Measurements from ENCODE around the gene FLT1.

DNA sequence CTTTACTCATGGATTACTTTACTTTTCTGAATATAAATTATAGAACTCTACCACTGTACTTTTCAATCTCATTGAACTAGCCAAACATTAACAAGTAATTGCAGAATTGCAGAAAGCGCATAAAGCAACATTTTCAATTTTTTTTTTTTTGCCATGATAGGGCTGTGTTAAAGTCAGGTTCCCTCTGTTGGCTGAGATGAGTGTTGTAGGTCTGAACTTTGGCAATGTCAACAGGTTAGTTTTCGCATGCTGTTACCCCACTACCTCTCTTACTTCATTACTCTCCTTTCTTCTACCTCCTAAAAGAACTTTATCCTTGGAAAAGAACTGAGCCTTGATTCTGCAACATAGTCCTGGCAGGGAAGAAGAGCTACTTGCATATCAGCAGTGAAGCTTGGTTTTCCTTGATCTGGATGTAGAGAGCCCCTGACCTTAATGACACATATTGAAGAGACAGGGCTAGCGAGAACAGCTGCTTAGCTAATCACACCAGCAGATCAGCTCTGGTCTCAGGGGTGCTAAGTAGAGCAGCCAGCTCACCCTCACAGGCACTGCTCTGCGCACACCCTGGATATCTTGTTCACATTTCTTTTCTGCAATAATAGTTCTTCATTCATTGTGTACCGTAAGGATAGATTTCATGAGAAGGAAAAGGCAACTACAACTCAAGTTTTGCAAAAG lies 119.5 kb downstream of the FLT1 start:
- TF ChIP-seq, protein P1, sequence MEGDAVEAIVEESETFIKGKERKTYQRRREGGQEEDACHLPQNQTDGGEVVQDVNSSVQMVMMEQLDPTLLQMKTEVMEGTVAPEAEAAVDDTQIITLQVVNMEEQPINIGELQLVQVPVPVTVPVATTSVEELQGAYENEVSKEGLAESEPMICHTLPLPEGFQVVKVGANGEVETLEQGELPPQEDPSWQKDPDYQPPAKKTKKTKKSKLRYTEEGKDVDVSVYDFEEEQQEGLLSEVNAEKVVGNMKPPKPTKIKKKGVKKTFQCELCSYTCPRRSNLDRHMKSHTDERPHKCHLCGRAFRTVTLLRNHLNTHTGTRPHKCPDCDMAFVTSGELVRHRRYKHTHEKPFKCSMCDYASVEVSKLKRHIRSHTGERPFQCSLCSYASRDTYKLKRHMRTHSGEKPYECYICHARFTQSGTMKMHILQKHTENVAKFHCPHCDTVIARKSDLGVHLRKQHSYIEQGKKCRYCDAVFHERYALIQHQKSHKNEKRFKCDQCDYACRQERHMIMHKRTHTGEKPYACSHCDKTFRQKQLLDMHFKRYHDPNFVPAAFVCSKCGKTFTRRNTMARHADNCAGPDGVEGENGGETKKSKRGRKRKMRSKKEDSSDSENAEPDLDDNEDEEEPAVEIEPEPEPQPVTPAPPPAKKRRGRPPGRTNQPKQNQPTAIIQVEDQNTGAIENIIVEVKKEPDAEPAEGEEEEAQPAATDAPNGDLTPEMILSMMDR (conservative IDR thresholded peaks at IDR 0.05 in 1 of 2, IDR thresholded peaks at IDR 0.05 in 1 of 2; ENCODE audit: extremely low read depth in 1 of 2, insufficient read depth in 1 of 2, low read depth in 1 of 2, low read length in 2 of 2), result no peak
- no peak for TF ChIP-seq EZH2 (IDR thresholded peaks at IDR 0.05; ENCODE audit: borderline replicate concordance, low read length)

Measured in mammary epithelial cell (primary cell).